B cell (primary cell): ENCODE results near the gene HBQ1. TPM values are rescaled to one million over a fixed set of nuclear protein-coding genes. Genes with fewer than 3 reads are reported as not detected.

Experiments
- ATAC-seq: fragments of 200-7000 bp; cut with Tn5 transposase; one replicate; pipeline ENCODE4 v1.10.0; 2021; ENCODE audit warnings: low read depth, mild to moderate bottlenecking, moderate number of reproducible peaks, moderate library complexity
- CTCF ChIA-PET: fragments of 350-600 bp; sonication (Branson Sonifier 250); formaldehyde crosslinking; loops from one replicate; lab custom pipeline; 2021; ENCODE audit warnings: antibody characterized with exemption, inconsistent platforms; lab: Charles Lee
- POLR2A ChIA-PET: fragments of 350-600 bp; sonication (Branson Sonifier 250); formaldehyde crosslinking; loops from one replicate; lab custom pipeline; 2021; ENCODE audit warnings: antibody characterized with exemption; lab: Charles Lee
- DNase-seq: peaks from one replicate; pipeline ENCODE4 v3.0.0; 2013
- H2AFZ ChIP-seq: 2 replicates; pipeline ENCODE4 v1.6.1; 2012; ENCODE audit warnings: mild to moderate bottlenecking, low read depth, low read length; ENCODE audit not compliant: insufficient read depth, poor library complexity, severe bottlenecking
- H3K27ac ChIP-seq, 2 donors: 1 replicate in 1 of 2; 2 replicates in 1 of 2; pipeline ENCODE4 v1.5.1; 2012 to 2013; ENCODE audit warnings: low read length in 2 of 2, mild to moderate bottlenecking in 2 of 2, moderate library complexity in 1 of 2
- H3K27me3 ChIP-seq, 4 experiments: fragments of 200-600 bp in 1 of 4; sonication (generic) in 1 of 4; replicated peaks in 1 of 4; 1 replicate in 2 of 4; 2 replicates in 2 of 4; pipeline versions ENCODE4 v1.6.1 to v1.7.0; 2013 to 2016; ENCODE audit warnings: low read length in 3 of 4, mild to moderate bottlenecking in 2 of 4, mixed read lengths in 1 of 4, moderate library complexity in 1 of 4; ENCODE audit not compliant: insufficient read depth in 4 of 4, control insufficient read depth in 3 of 4; ENCODE audit errors: control extremely low read depth in 1 of 4
- H3K36me3 ChIP-seq, 2 experiments: replicated peaks in 1 of 2; 1 replicate in 1 of 2; 2 replicates in 1 of 2; pipeline versions ENCODE4 v1.6.1 to v1.7.1; 2013; ENCODE audit warnings: low read length in 1 of 2; ENCODE audit not compliant: insufficient read depth in 2 of 2, control insufficient read depth in 1 of 2; ENCODE audit errors: control extremely low read depth in 1 of 2, extremely low read depth in 1 of 2
- H3K4me1 ChIP-seq, 2 donors: fragments of 200-600 bp in 1 of 2; sonication (generic) in 1 of 2; 1 replicate in 1 of 2; 2 replicates in 1 of 2; pipeline versions ENCODE4 v1.5.1 to v1.6.1; 2013 to 2017; ENCODE audit warnings: low read length in 2 of 2; ENCODE audit not compliant: control insufficient read depth in 2 of 2, insufficient read depth in 2 of 2
- H3K4me2 ChIP-seq: replicated peaks from 2 replicates; pipeline ENCODE3; 2012; ENCODE audit warnings: mild to moderate bottlenecking, low read depth, low read length; ENCODE audit not compliant: poor library complexity, severe bottlenecking
- H3K4me3 ChIP-seq, 5 experiments: fragments of 200-600 bp in 1 of 5; sonication (generic) in 1 of 5; 1 replicate in 3 of 5; 2 replicates in 2 of 5; pipeline versions ENCODE4 v1.5.1 to v1.7.0; 2011 to 2016; ENCODE audit warnings: low read length in 4 of 5, mild to moderate bottlenecking in 4 of 5, low read depth in 2 of 5, control low read depth in 1 of 5, moderate library complexity in 1 of 5; ENCODE audit not compliant: insufficient read depth in 1 of 5; ENCODE audit errors: control extremely low read depth in 1 of 5, extremely low read depth in 1 of 5
- H3K79me2 ChIP-seq: fragments of 200-600 bp; sonication (generic); one replicate; pipeline ENCODE4 v1.6.0; 2016; ENCODE audit warnings: low read length; ENCODE audit not compliant: control insufficient read depth, insufficient read depth
- H3K9ac ChIP-seq: fragments of 200-600 bp; sonication (generic); 2 replicates; pipeline ENCODE4 v1.6.1; 2017; ENCODE audit warnings: mild to moderate bottlenecking, low read length, moderate library complexity
- H3K9me3 ChIP-seq, 3 donors: one replicate each; pipeline versions ENCODE4 v1.6.1 to v1.7.1; 2013; ENCODE audit warnings: low read length in 2 of 3; ENCODE audit not compliant: control insufficient read depth in 2 of 3, insufficient read depth in 1 of 3; ENCODE audit errors: control extremely low read depth in 1 of 3
- H4K20me1 ChIP-seq: 2 replicates; pipeline ENCODE4 v1.6.0; 2012; ENCODE audit warnings: mild to moderate bottlenecking, low read length; ENCODE audit not compliant: insufficient read depth, control insufficient read depth, poor library complexity, severe bottlenecking
- H3K27ac Mint-ChIP-seq: one replicate; pipeline ENCODE4 v1.8.0; 2021; ENCODE audit warnings: mixed read lengths
- H3K27me3 Mint-ChIP-seq: one replicate; pipeline ENCODE4 v1.8.0; 2021; ENCODE audit warnings: mixed read lengths
- H3K4me1 Mint-ChIP-seq: one replicate; pipeline ENCODE4 v1.8.0; 2021; ENCODE audit warnings: mixed read lengths
- H3K4me3 Mint-ChIP-seq: one replicate; pipeline ENCODE4 v1.8.0; 2021; ENCODE audit warnings: mixed read lengths
- H3K9me3 Mint-ChIP-seq: one replicate; pipeline ENCODE4 v1.8.0; 2022; ENCODE audit warnings: mixed read lengths; ENCODE audit not compliant: insufficient read depth
- EZH2 ChIP-seq: IDR thresholded peaks from 2 replicates; pipeline ENCODE4 v1.6.1; 2012; ENCODE audit warnings: borderline replicate concordance, low read depth, mild to moderate bottlenecking, moderate library complexity, low read length; ENCODE audit not compliant: insufficient read depth, poor library complexity, severe bottlenecking
- WGBS: methylation state at CpG from one replicate; pipeline ENCODE4 v1.1.5; 2013; ENCODE audit warnings: missing lambda C conversion rate; ENCODE audit not compliant: insufficient coverage; 5-methylcytosine and 5-hydroxymethylcytosine counted together
- intact Hi-C: fragments of 100-400 bp; cut with micrococcal nuclease; formaldehyde crosslinking; loops from one replicate; pipeline ENCODE4 v1.10.0; 2022
- polyA plus RNA-seq: library from polyadenylated mRNA; depleted of rRNA; stranded (reverse); fragments of >200 nt; gene quantifications from 2 replicates; pipeline ENCODE4 v1.2.3, GENCODE V29; 2012
- total RNA-seq, 2 donors: library from RNA; stranded (reverse); fragments of 120-200 nt in 1 of 2; gene quantifications; 1 replicate in 1 of 2; 2 replicates in 1 of 2; pipeline versions ENCODE4 v1.2.3 to v1.2.4, GENCODE V29; 2013 to 2022
- TF ChIP-seq, protein P1 (sequence below): fragments of 200-600 bp; IDR thresholded peaks from one replicate; pipeline ENCODE4 v1.8.0; 2022; ENCODE audit warnings: antibody characterized with exemption, mild to moderate bottlenecking

The HBQ1 gene
- total and polyA plus RNA-seq, 2 donors (not counting 1 experiment from before 2014, with no cell fraction given), result not detected

DNA sequence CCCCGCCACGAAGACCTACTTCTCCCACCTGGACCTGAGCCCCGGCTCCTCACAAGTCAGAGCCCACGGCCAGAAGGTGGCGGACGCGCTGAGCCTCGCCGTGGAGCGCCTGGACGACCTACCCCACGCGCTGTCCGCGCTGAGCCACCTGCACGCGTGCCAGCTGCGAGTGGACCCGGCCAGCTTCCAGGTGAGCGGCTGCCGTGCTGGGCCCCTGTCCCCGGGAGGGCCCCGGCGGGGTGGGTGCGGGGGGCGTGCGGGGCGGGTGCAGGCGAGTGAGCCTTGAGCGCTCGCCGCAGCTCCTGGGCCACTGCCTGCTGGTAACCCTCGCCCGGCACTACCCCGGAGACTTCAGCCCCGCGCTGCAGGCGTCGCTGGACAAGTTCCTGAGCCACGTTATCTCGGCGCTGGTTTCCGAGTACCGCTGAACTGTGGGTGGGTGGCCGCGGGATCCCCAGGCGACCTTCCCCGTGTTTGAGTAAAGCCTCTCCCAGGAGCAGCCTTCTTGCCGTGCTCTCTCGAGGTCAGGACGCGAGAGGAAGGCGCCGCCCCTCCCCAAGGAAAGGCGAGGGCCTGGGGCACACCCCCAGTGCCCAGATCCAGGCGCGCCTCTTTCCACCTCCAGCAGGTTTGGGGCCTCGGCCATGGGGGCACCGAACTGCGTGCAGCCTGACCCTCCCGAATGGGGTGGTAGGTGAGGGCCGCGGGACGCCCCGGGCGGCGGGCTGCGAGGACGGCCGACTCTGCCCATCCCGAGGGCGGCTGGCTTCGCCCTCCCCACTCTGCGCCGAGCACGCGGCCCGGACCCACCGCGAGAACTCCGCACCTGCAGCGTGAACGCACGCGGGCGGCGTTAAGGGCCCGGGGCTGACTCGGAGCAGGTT lies 664 bp downstream of the HBQ1 start:
- H2AFZ ChIP-seq, result peak overlapping the region; percentile 70
- TF ChIP-seq, protein P1, sequence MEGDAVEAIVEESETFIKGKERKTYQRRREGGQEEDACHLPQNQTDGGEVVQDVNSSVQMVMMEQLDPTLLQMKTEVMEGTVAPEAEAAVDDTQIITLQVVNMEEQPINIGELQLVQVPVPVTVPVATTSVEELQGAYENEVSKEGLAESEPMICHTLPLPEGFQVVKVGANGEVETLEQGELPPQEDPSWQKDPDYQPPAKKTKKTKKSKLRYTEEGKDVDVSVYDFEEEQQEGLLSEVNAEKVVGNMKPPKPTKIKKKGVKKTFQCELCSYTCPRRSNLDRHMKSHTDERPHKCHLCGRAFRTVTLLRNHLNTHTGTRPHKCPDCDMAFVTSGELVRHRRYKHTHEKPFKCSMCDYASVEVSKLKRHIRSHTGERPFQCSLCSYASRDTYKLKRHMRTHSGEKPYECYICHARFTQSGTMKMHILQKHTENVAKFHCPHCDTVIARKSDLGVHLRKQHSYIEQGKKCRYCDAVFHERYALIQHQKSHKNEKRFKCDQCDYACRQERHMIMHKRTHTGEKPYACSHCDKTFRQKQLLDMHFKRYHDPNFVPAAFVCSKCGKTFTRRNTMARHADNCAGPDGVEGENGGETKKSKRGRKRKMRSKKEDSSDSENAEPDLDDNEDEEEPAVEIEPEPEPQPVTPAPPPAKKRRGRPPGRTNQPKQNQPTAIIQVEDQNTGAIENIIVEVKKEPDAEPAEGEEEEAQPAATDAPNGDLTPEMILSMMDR, result no peak
- TF ChIP-seq EZH2, result no peak
- H4K20me1 ChIP-seq, result no peaks in the 10 kb centered on the region
- peak overlapping the region; percentile 58 for H3K9ac ChIP-seq
- DNase-seq, result peak; percentile 87
- H3K4me1 ChIP-seq, result peaks cover 14 to 22% of the 10 kb centered on the region in 2 donors
- Mint-ChIP-seq H3K9me3 (no peaks in the 10 kb centered on the region), H3K27me3 (peaks cover 19% of the 10 kb centered on the region), H3K4me3 (peak overlapping the region; percentile 45), H3K4me1 (peaks cover 12% of the 10 kb centered on the region), H3K27ac (no peak overlapping the region)
- H3K36me3 ChIP-seq, result no peaks in the 10 kb centered on the region
- H3K27ac ChIP-seq, result no peak overlapping the region
- no peaks in the 10 kb centered on the region for H3K79me2 ChIP-seq
- ChIA-PET CTCF (interaction anchor here (0.6 to 4.1 kb wide), 8 partner anchors 39 to 116 kb away, joined by 3 to 34 read pairs (median 4); no protein-coding TSS in a partner anchor), POLR2A (interaction anchor here (0.6 kb wide), 2 partner anchors 19 to 116 kb away, joined by 4 to 13 read pairs; no protein-coding TSS in a partner anchor)
- H3K4me3 ChIP-seq, result peak overlapping the region in 4 of 5 experiments; percentile 23 to 46 (median 38)
- H3K27me3 ChIP-seq, result peaks cover 0 to 38% (median 22%) of the 10 kb centered on the region in 4 experiments
- ATAC-seq, result peak; percentile 87
- H3K4me2 ChIP-seq, result peak overlapping the region; percentile 94
- H3K9me3 ChIP-seq, result peaks cover 0 to 4% (median 0%) of the 10 kb centered on the region in 3 donors
- intact Hi-C loops, result loop anchor here (1.0 to 2.0 kb wide), 3 partner anchors 42 to 116 kb away; partner anchors contain the start of gene NPRL3
- 2% methylated on average over 86 of the region's 89 CpGs for WGBS
